Left renal pelvis (tissue), 4 donors: ENCODE measurements around the gene COL20A1. TPM values are rescaled to one million over a fixed set of nuclear protein-coding genes. Genes with fewer than 3 reads are reported as not detected.

ENCODE experiments used
- DNase-seq, 4 donors: peaks; one replicate each; pipeline ENCODE4 v3.0.0-alpha.2; 2013; ENCODE audit warnings: low read depth in 4 of 4, low spot score in 3 of 4
- polyA plus RNA-seq, 4 donors: library from polyadenylated mRNA; unstranded; fragments of 120-200 nt; gene quantifications; one replicate each; pipeline ENCODE4 v1.2.1, GENCODE V29; 2013; ENCODE audit not compliant: insufficient read length in 4 of 4

COL20A1 gene
- polyA plus RNA-seq, 4 donors, result 0.37 to 0.89 (median 0.68) TPM

DNA sequence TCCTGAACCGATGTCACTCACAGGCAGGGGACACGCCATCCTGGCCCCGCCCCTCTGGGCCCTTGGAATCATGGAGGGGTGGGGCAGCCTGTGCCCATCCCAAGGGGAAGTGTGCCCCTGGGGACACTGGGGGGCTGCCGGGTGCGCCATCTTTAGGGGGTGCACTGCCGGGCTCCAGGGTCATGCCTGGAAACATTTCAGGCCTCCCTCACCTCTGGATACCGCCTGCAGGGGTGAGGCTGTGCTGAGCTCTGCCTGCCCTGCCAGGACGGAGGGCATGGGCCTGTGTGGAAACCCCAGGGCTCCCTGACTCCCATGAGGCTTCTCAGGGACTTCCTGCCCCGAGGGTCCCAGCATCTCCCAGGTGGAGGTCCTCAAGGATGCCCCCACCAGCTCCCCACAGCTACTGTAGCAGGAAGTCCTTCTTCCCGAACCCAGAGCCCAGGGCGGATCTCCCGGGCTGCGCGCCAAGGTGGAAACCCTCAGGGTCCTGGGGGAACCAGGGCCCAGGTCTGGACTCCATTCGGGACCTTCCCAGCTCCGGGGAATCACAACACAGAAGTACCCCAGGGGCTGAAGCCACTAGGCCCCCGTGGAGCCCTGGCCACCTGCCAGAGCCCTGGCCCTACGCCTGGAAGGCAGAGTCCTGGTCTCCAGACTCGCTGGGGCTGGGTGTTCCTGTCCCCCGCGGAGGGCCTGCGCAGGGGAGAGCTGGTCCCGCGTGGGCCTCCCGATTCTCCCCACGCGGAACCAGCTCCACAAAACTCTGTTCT, 52.5 kb downstream of the COL20A1 start:
- DNase-seq, result no peak

- no peak for DNase-seq
Measured at GRCh38 chr20:63346131-63347080, 53.4 kb downstream of the COL20A1 start.

GRCh38 chr20:63347081-63347741, 54.2 kb downstream of the COL20A1 start:
- no peak for DNase-seq

DNA sequence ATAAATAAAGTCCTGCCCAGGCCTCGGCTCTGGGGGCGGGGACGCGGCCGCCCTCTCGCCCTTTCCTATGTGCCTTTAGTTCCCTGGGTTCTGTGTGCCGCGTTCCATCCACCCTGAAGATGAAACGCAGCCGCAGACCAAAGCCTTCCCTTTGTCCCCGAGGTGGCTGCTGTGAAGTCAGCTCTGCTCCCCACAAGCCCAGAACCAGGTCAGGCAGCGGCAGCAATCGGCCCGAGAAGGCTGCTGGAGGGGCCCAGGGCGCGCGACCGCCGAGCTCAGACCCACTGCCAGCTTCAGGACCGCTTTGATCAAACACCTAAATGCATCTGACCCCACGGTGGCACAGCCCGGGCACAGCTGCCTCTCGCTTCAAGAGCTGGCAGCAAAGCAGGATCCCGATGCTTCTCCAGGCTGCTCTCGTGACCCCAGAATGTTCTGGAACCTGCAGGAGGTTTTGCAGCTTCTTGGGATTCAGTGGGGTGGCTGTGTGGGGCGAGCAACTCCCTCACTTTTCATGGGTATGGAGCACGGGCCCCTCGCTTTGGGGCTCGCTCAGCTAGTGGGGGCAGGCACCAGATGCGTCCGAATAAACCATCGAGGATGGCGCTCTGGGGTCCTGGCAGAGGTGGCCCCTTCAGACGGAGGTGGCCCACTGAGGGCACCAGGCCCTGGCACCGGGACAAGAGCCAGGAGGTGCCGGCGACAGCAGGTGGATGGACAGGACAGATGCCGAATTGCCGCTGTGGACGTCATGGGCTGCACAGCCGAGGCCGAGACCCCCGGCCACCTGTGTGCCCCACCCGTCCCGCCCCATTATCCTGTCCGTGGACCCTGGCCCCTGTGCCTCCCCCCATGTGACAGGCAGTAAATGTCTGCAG, 55.2 kb downstream of the COL20A1 start:
- no peak for DNase-seq

DNA sequence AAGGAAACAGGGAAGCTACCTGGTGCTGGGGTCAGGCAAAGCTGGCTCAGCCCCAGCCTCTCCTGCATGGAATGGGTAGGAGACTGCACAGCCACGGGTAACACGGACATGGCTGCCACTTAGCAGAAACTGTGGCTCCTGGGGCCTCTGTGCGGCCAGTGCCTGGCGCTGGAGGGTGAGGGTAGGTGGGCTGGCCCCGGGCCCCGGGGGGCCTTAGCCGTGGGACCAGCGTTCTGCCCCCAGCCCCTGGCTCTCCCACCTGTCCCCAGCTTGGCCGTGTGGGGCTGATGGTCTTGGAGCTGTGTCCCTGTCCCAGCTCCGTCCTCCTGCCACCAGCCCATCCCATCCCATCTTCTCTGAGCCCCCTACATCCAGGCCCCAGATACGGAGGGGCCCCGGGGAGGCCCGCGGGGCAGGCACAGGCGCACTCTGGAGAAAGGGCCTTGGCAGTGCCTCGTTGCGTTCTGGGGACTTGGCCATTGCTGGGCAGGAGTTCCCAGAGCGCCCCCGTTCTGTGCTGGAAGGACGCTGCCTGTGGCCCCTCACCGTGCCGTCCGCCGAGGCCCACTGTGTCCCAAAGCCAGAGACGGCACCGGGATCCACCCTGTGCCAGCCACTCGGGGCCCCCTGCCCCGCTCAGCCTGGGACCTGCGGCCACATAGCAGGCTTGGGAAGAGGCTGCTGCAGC, 56.0 kb downstream of the COL20A1 start:
- no peak for DNase-seq

- no peak for DNase-seq
Measured at GRCh38 chr20:63349516-63349895, 56.5 kb downstream of the COL20A1 start.

GRCh38 chr20:63350196-63350595, 57.2 kb downstream of the COL20A1 start:
- no peak for DNase-seq

GRCh38 chr20:63350597-63351325, 57.8 kb downstream of the COL20A1 start:
- DNase-seq, result no peak

DNA sequence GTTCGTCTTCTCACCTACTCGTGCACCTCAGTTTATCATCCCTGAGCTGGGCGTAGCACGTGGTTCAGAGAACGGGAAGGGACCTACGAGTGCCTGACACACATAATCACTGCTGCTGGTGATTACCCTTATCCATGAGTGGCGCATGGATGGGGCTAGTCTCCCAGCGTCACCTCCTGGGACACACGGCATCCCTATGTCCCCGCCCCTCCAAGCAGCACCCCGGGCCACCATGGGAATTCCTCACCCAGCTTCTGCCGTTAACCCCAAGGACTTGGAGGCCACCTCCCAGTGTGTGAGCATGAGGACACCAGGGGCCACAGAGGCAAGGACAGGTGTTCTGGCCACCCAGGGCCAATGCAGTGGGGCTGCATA, 58.3 kb downstream of the COL20A1 start:
- no peak for DNase-seq

DNA sequence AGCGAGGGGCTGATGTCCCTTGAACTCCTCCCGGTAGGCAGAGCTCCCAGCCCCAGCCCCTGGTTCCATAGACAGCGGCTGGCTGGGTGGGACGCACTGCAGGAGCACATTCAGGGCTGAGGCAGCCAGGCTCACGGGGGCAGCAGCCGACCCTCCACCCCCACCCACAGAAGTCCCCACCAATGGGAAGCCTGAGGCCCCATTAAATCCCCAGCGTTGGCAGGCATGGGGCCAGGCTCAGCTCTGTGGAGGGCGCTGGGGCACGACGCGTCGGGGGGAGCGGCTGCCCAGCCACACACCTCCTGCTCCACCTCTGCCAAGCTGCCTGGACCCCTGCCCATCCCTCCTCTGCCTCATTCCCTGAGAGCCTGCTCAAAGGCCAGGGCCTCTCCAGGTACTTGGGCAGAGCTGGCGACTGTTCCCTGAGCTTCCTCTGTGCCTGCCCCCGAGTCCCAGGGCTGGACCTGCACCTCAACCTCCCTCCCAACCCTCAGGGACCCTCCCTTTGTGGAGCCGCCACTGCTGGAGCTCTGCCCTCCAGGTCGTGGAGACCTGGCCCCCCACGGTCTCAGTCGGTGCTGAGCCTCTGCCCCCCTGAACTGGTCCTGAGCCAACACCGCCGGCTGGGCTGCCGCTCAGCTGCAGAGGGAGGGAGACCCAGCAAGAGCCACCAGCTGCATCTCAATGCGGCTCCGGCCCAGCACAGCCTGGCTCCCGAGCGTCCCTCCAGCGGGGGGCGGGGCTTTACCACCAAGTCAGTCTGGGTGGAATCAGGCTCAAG, 59.0 kb downstream of the COL20A1 start:
- no peak for DNase-seq

DNA sequence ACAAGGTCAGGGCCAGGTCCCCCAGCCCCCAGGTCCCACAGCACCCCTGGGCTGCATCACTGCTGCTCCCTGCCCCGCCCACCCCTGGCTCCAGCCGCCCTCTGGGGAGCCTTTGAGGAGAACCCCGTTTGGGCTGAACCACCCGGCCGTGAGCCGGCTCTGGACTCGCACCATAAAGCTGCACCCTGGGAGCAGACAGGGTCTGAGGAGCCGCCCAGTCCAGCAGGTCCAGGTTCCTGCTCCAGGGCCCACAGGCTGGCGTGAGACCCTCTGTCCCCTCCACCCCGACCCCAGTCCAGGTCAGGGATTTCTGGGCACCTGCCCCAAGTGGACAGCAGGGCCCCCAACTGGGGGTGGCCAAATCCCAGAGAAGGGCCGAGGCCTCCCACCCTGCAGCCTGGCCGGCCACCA, 59.8 kb downstream of the COL20A1 start:
- DNase-seq, result no peak

DNA sequence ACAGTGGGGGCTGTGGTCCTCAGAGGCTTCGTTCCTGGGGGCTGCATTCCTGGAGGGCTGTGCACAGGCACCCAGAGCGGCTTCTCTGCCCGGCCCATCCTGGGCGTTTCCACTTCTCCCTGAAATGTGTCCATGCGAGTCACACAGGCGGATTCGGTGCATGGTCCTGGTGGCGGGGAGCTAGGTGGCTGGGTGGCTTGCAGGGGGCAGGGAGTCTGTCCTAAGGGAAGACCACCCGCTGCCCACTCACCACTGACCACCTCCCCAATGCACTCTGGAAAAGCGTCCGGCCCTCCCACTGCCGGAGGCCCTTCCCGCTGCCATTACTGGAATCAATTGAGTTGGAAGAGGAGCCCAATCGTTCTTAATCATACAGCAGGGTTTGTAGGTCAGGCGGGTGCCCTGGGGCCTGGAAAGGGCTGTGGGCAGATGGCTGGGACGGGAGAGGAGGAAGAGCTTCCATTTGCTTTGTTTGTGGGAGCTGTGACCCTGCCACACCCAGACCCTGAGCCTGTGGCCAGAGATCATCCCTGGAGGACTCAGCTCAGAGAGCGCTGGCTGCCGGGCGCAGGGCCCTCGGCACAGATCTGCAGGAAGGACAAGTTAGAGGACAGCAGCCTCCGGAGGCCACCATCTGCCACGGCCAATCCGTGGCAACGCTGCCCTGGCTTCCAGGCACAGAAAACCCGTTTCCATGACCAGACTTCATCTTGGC, 61.8 kb downstream of the COL20A1 start:
- DNase-seq, result no peak

GRCh38 chr20:63355781-63356295, 62.9 kb downstream of the COL20A1 start:
- DNase-seq, result no peak

- DNase-seq, result no peak
Measured at GRCh38 chr20:63356511-63356910, 63.5 kb downstream of the COL20A1 start.

GRCh38 chr20:63356931-63357879, 64.2 kb downstream of the COL20A1 start:
- DNase-seq, result no peak
